PFSK-1 (cell line): ENCODE data around the gene HMX2.

Experiments used
- FOXP2 ChIP-seq: optimal IDR thresholded peaks from 2 replicates; pipeline ENCODE3; 2011; ENCODE audit warnings: borderline replicate concordance, control low read depth, inconsistent platforms; ENCODE audit not compliant: insufficient read depth; ENCODE audit errors: extremely low read length, extremely low read depth
- POLR2AphosphoS5 ChIP-seq: IDR thresholded peaks from 2 replicates; pipeline ENCODE4 v1.6.1; 2012; ENCODE audit warnings: low read depth, mild to moderate bottlenecking, control low read depth, low read length, moderate library complexity
- SIN3A ChIP-seq: IDR thresholded peaks from 2 replicates; pipeline ENCODE4 v1.6.1; 2012; ENCODE audit warnings: mild to moderate bottlenecking, low read length, moderate library complexity, borderline replicate concordance; ENCODE audit not compliant: insufficient read depth
- TAF1 ChIP-seq: IDR thresholded peaks from 2 replicates; pipeline ENCODE4 v1.6.1; 2012; ENCODE audit warnings: low read length, control low read depth, borderline replicate concordance; ENCODE audit not compliant: insufficient read depth
- TF ChIP-seq, protein P1 (sequence below), 2 experiments: IDR thresholded peaks; 2 replicates each; pipeline versions ENCODE4 v1.6.1 to v1.8.0; 2011 to 2012; ENCODE audit warnings: low read depth in 2 of 2, low read length in 2 of 2, control low read depth in 1 of 2, inconsistent platforms in 1 of 2, mild to moderate bottlenecking in 1 of 2, moderate library complexity in 1 of 2; ENCODE audit not compliant: insufficient read depth in 1 of 2

Gene HMX2

DNA sequence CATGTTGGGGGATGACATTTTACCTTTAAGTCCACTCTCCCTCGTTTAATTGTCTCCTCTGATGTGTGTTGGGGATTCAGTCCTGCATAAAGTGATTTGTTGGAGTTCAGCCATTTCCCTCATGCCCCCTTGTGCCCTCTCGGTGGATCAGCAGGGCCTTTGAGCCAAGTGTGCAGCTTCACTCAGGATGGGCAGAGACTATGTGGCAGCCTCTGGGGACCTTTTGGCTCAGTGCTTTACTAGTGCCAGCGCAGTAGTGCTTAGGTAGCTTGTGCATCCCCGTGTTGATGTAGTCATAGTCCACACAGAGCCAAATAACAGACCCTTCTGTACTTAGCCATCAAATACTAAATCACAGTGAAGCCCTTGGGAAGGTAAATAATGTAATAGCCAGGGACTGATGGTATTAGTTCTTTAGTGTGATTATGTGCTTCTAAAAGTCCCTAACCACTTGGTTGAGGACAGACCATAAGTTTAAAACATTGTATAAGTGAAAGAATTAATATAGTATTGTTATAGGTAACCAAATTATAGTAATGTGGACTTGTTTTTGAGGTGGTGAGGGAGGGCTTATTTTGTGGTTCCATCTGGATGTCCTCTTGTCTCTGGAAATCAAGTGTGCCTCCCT lies 17.6 kb downstream of the HMX2 start:
- no peak for TF ChIP-seq SIN3A

DNA sequence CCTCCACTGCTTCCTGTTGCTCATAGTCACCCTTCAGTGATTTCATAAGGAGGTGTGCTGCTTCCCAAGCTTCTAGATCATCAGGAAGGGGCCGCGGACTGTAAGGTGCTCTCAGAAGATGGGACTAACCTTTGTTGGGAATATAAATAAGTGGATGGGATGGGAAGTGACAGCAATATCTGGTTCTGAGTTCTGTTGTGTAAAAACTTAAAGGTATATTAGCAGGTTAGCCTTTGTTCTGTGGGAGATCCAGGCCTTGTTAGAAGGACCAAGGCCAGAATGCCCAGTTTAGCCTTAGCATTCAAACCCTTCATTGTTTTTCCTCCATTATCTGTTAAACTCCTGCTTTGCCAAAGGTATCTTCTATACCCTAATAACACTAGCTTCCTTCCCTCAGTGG lies 18.7 kb downstream of the HMX2 start:
- TF ChIP-seq, protein P1, sequence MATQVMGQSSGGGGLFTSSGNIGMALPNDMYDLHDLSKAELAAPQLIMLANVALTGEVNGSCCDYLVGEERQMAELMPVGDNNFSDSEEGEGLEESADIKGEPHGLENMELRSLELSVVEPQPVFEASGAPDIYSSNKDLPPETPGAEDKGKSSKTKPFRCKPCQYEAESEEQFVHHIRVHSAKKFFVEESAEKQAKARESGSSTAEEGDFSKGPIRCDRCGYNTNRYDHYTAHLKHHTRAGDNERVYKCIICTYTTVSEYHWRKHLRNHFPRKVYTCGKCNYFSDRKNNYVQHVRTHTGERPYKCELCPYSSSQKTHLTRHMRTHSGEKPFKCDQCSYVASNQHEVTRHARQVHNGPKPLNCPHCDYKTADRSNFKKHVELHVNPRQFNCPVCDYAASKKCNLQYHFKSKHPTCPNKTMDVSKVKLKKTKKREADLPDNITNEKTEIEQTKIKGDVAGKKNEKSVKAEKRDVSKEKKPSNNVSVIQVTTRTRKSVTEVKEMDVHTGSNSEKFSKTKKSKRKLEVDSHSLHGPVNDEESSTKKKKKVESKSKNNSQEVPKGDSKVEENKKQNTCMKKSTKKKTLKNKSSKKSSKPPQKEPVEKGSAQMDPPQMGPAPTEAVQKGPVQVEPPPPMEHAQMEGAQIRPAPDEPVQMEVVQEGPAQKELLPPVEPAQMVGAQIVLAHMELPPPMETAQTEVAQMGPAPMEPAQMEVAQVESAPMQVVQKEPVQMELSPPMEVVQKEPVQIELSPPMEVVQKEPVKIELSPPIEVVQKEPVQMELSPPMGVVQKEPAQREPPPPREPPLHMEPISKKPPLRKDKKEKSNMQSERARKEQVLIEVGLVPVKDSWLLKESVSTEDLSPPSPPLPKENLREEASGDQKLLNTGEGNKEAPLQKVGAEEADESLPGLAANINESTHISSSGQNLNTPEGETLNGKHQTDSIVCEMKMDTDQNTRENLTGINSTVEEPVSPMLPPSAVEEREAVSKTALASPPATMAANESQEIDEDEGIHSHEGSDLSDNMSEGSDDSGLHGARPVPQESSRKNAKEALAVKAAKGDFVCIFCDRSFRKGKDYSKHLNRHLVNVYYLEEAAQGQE (IDR thresholded peaks at IDR 0.05; ENCODE audit: insufficient read depth in 1 of 2, low read depth in 2 of 2, low read length in 2 of 2) = no peak

- no peak for TF ChIP-seq SIN3A
- TF ChIP-seq TAF1 = no peak
- no peak for TF ChIP-seq POLR2AphosphoS5
- TF ChIP-seq FOXP2 = no peak
- TF ChIP-seq, protein P1 (IDR thresholded peaks at IDR 0.05; ENCODE audit: insufficient read depth in 1 of 2, low read depth in 2 of 2, low read length in 2 of 2) = no peak
These were observed 23.0 kb downstream of the HMX2 start for GRCh38 chr10:123170961-123171360.

DNA sequence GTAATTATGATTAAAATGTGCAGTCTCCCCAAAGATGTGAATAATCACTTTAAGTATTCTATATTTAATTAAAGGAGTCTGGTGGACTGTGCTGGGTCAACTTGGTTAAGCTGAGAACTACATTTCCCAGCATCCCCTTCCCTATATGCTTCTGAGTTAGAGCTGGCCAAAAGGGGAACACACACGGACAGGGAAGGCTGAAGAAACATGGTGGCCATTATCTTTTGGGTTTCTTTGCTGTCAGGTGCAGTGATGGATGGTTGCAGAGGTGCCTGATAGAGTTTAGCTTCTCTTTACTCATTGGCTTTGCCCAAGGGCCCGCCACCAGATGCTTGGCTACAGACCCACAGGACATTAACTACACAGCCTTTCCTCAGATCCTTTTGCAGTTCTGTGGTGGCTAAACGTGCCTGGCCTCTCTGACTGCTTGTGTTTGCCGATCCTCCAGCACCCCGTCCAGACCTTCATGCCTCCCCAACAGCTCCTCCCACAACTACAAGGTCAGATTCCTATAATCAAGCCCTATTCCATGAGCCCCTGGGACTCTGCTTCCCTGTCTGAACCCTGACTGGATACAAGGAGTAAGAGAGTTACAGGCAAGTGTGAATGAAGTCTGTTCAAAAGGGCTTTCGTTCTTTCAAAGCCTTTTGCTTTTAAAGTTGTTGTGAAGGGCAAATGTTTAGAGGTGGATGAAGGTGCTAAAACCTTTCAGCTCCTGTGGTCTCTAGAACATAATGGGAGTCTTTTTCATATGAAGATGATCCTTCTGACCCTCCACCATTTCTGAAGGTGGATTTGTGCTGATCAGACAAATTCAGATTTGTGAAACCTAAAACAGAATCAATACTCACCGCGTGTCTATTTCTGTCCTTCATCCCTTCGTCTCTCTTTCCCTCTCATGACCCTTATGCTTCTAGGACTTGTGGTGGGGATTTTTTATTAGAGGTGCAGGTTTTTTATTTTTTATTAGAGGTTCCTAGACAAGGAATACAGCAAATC lies 27.8 kb downstream of the HMX2 start:
- TF ChIP-seq FOXP2 = no peak
- TF ChIP-seq SIN3A = no peak
- TF ChIP-seq, protein P1 (IDR thresholded peaks at IDR 0.05; ENCODE audit: insufficient read depth in 1 of 2, low read depth in 2 of 2, low read length in 2 of 2) = no peak
- TF ChIP-seq TAF1 = no peak
- no peak for TF ChIP-seq POLR2AphosphoS5

DNA sequence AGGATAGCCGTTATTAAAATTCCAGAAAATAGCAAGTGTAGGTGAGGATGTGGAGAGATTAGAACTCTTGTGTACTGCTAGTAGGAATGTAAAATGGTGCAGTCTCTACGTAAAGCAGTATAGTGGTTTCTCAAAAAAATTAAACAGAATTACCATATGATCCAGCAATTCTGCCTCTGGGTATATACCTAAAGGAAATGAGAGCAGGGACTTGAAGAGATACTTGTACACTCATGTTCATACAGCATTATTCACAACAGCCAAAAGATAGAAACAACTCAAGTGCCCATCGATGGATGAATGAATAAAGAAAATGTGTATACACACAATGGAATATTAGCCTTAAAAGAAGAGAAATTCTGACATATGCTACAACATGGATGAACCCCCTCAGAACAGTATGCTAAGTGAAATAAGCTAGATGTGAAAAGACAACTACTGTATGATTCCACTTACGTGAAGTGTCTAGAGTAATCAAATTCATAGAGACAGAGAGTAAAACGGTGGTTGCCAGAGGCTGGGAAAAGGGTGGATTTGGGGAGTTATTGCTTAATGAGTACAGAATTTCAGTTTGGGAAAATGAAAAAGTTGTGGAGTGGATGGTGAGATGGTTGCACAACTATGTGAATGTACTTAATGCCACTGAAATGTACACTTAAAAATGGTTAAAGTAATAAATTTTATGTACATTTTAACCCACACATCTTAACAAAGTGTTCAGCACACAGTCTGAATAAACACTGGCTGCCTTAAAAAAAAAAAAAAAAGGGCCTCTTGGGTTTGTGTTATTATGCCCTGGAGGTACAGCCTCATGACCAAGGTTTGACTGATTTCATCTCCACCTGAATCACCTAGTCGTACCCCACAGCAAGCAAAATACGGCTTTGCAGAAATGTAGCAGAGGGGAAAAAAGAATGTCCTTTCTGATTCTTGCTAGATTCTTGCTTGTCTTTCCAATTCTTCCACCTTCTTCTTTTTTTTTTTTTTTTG lies 32.5 kb downstream of the HMX2 start:
- no peak for TF ChIP-seq TAF1
- TF ChIP-seq SIN3A = no peak
- TF ChIP-seq FOXP2 = no peak
- TF ChIP-seq POLR2AphosphoS5 = no peak
- TF ChIP-seq, protein P1 (IDR thresholded peaks at IDR 0.05; ENCODE audit: insufficient read depth in 1 of 2, low read depth in 2 of 2, low read length in 2 of 2) = no peak
